ENCODE results near the gene ZNF791. TPM values are rescaled to one million over a fixed set of nuclear protein-coding genes. Genes with fewer than 3 reads are reported as not detected.
"Not testable (repeated sequence)": the region's sequence is repeated elsewhere in the genome, so short reads cannot be mapped to it uniquely, and the experiment has no call there.

Gene ZNF791
- total and polyA plus RNA-seq, 3 experiments from 2014 or later = 21.3 to 23.8 (median 23.6) TPM

DNA sequence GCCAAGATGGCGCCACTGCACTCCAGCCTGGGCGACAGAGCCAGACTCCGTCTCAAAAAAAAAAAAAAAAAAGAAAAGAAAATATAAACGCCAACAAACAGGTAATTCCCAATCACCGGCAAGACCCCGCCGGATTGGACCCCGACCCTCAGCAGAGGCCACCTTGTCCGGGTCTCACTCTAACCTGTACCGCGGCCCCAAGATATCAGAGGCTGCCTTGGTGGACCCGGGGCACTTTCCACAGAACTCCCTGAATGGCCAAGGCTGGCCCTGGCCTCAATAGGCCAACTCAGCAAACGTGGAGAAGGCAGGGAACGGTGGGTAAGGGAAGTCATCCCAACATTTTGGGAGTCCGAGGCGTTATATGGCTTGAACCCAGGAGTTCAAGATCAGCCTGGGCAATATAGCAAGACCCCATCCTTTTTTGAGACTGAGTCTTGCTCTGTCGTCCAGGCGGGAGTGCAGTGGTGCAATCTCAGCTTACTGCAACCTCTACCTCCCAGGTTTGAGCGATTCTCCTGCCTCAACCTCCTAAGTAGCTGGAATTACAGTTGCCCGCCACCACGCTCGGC is 28.0 kb downstream of the ZNF791 start:
- peaks cover 0 to 2% (median 2%) of the 10 kb centered on the region in 3 donors for H3K36me3 Mint-ChIP-seq
- peaks cover 12 to 18% (median 14%) of the 10 kb centered on the region in 3 donors for H3K4me1 Mint-ChIP-seq
- CTCF ChIA-PET = interaction anchor here (2.9 kb wide), 1 partner anchor 34 kb away, joined by 15 read pairs; no protein-coding TSS in a partner anchor

DNA sequence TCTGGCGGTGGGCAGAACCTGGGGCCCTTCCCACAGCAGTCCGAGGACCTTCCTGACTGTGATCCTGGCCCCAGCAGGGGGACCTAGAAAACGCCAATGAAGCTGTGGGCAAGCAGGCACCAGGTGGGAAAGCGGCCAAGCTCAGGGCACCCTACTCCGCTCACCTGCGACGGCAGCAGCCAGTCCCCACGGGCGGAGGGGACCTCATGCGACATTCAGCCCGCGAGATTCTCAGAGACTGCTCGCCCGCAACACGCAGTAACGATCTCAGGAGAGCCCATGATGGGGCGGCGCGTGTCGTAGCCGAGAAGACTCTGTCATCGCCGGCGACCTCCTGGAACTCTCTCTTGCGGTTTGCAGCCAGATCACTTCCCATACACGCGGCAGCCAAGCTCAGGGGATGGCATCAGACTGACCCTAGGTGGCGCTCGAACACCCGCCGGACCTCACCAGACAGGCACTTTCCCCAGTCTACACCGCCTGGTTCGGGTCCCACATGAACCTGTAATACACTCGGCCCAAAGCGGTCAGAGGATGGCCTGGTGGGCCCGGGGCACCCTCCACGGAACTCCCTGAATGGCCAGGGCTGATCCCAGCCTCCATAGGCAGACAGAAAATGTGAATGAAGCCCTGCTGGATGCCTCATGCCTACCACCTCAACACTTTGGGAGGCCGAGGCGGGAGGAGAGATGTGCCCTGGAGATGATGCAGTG is 29.3 kb downstream of the ZNF791 start:
- H3K4me3 ChIP-seq (ENCODE audit: low read length) = peak overlapping the region; percentile 45
- no peak overlapping the region for H3K27ac ChIP-seq (ENCODE audit: low read depth, low read length)
- no peaks in the 10 kb centered on the region for H3K9me3 ChIP-seq (ENCODE audit: low read length)
- Mint-ChIP-seq H3K9me3 (no peaks in the 10 kb centered on the region), H3K36me3 (peaks cover 0 to 4% (median 2%) of the 10 kb centered on the region in 3 donors), H3K4me1 (peaks cover 11 to 17% (median 12%) of the 10 kb centered on the region in 3 donors), H3K27me3 (peaks cover 0 to 1% of the 10 kb centered on the region in 2 donors), H3K4me3 (peak overlapping the region; percentile 46 to 87 (median 77)), H3K27ac (peak overlapping the region in 7 of 8 donors; percentile 4 to 92 (median 73))
- H3K36me3 ChIP-seq (ENCODE audit: insufficient read depth, low read length) = no peaks in the 10 kb centered on the region
- no peaks in the 10 kb centered on the region for H3K27me3 ChIP-seq (ENCODE audit: insufficient read depth, low read length, poor library complexity, severe bottlenecking)
- peaks cover 11% of the 10 kb centered on the region for H3K4me1 ChIP-seq (ENCODE audit: insufficient read depth, low read length)
- CTCF ChIA-PET = interaction anchor here (0.5 to 2.9 kb wide), 23 partner anchors 8 to 874 kb away, joined by 3 to 21 read pairs (median 3); partner anchors contain the start of genes DHPS, MAN2B1, WDR83 and ZNF490
- POLR2A ChIA-PET = interaction anchor here (1.3 kb wide), 1 partner anchor 26 kb away, joined by 5 read pairs; the partner anchor contains the start of genes MAN2B1 and WDR83
- peak; percentile 69 to 84 (median 73) for DNase-seq

More for the DNA sequence above, 28.0 kb downstream of the ZNF791 start:
- Histone ChIP-seq H3K27ac (ENCODE audit: low read depth, low read length) (no peak overlapping the region), H3K4me1 (ENCODE audit: insufficient read depth, low read length) (peaks cover 11% of the 10 kb centered on the region), H3K36me3 (ENCODE audit: insufficient read depth, low read length) (no peaks in the 10 kb centered on the region), H3K4me3 (ENCODE audit: low read length) (no peak overlapping the region), H3K9me3 (ENCODE audit: low read length) (no peaks in the 10 kb centered on the region), H3K27me3 (ENCODE audit: insufficient read depth, low read length, poor library complexity, severe bottlenecking) (no peaks in the 10 kb centered on the region)
- H3K4me3 Mint-ChIP-seq = no peak overlapping the region
- no peak for DNase-seq
- no peaks in the 10 kb centered on the region for H3K9me3 Mint-ChIP-seq
- no peak overlapping the region for H3K27ac Mint-ChIP-seq
- H3K27me3 Mint-ChIP-seq = peaks cover 0 to 1% of the 10 kb centered on the region in 2 donors
- POLR2A ChIA-PET = no interaction called here

DNA sequence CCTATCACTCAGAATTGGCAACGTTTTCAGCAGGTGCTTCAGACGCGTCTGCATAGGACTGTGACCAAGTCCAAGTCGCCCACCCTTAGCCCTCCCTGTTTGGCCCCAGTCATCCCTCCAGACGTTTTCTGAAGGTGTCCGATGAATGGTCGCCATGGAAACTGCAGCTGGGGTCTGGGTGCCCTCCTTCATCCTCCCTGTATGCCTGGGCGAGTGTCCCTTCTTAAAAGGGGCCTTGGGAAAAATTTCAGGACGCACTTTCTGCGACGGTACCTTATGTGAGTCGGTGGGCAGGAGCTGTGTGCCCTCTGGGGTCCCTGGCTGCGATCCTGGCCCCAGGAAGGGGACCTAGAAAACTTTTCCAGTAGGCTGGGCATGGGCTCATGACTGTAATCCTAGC is 30.7 kb downstream of the ZNF791 start:
- DNase-seq = no peak
- Histone ChIP-seq H3K9me3 (ENCODE audit: low read length) (no peaks in the 10 kb centered on the region), H3K36me3 (ENCODE audit: insufficient read depth, low read length) (no peaks in the 10 kb centered on the region), H3K27me3 (ENCODE audit: insufficient read depth, low read length, poor library complexity, severe bottlenecking) (no peaks in the 10 kb centered on the region), H3K4me1 (ENCODE audit: insufficient read depth, low read length) (peaks cover 11% of the 10 kb centered on the region), H3K27ac (ENCODE audit: low read depth, low read length) (no peak overlapping the region), H3K4me3 (ENCODE audit: low read length) (no peak overlapping the region)
- H3K27me3 Mint-ChIP-seq = peaks cover 0 to 1% of the 10 kb centered on the region in 2 donors
- peaks cover 0 to 9% (median 2%) of the 10 kb centered on the region in 3 donors for H3K36me3 Mint-ChIP-seq
- H3K4me1 Mint-ChIP-seq = peaks cover 8 to 12% (median 9%) of the 10 kb centered on the region in 3 donors
- no peak overlapping the region for H3K27ac Mint-ChIP-seq
- ChIA-PET POLR2A (no interaction called here), CTCF (interaction anchor here (0.7 to 1.1 kb wide), 2 partner anchors 14 to 32 kb away, joined by 3 to 4 read pairs; no protein-coding TSS in a partner anchor)
- no peaks in the 10 kb centered on the region for H3K9me3 Mint-ChIP-seq
- no peak overlapping the region for H3K4me3 Mint-ChIP-seq

DNA sequence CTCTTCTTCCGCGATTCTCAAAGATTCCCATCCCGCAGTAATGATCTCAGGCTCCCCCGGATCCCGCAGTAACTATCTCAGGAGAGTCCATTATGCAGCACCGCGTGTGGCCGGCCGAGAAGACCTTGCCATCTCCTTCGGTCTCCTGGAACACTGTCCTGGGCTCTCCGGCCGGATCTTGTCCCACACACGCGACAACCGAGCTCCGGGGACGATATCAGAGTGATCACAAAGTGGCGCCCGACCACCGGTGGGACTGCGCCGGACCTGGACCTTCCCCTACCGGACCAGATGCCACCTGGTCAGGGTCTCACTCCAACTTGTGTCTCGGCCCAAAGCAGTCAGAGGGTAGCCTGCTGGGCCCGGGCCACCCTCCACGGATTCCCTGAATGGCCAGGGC is 31.8 kb downstream of the ZNF791 start:
- H3K4me3 ChIP-seq (ENCODE audit: low read length) = no peak overlapping the region
- peaks cover 8 to 9% (median 9%) of the 10 kb centered on the region in 3 donors for H3K4me1 Mint-ChIP-seq
- POLR2A ChIA-PET = no interaction called here
- no peaks in the 10 kb centered on the region for H3K9me3 Mint-ChIP-seq
- no peak overlapping the region for H3K27ac Mint-ChIP-seq
- peaks cover 0 to 1% of the 10 kb centered on the region in 2 donors for H3K27me3 Mint-ChIP-seq
- H3K9me3 ChIP-seq (ENCODE audit: low read length) = no peaks in the 10 kb centered on the region
- peak overlapping the region in 1 of 7 donors; percentile 12 for H3K4me3 Mint-ChIP-seq
- H3K27ac ChIP-seq (ENCODE audit: low read depth, low read length) = no peak overlapping the region
- peaks cover 11% of the 10 kb centered on the region for H3K4me1 ChIP-seq (ENCODE audit: insufficient read depth, low read length)
- H3K27me3 ChIP-seq (ENCODE audit: insufficient read depth, low read length, poor library complexity, severe bottlenecking) = no peaks in the 10 kb centered on the region
- H3K36me3 Mint-ChIP-seq = peaks cover 0 to 12% (median 2%) of the 10 kb centered on the region in 3 donors
- H3K36me3 ChIP-seq (ENCODE audit: insufficient read depth, low read length) = no peaks in the 10 kb centered on the region
- CTCF ChIA-PET = interaction anchor here (1.1 kb wide), 1 partner anchor 39 kb away, joined by 3 read pairs; no protein-coding TSS in a partner anchor
- DNase-seq = no peak

DNA sequence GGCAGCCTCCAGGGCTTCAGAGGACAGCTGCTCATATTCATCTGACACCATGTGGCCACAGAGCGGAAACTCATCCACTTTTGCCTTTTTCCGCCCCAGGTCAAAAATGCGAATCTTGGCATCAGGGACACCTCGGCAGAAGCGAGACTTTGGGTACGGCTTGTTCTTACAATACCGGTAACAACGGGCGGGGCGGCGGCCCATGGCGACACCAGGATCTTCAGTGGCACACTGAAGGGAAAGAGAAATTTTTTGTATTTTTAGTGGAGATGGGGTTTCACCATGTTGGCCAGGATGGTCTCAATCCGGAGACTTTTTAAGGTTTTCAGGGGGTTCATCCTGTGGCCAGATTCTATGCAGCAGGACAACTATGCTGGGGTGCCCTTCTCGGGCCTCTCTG is 33.0 kb downstream of the ZNF791 start:
- H3K9me3 Mint-ChIP-seq; H3K9me3 ChIP-seq (ENCODE audit: low read length); H3K27ac Mint-ChIP-seq; H3K4me3 Mint-ChIP-seq; CTCF ChIA-PET; H3K4me1 Mint-ChIP-seq; H3K36me3 ChIP-seq (ENCODE audit: insufficient read depth, low read length); POLR2A ChIA-PET; H3K4me3 ChIP-seq (ENCODE audit: low read length); DNase-seq; H3K27me3 ChIP-seq (ENCODE audit: insufficient read depth, low read length, poor library complexity, severe bottlenecking); H3K27me3 Mint-ChIP-seq; H3K27ac ChIP-seq (ENCODE audit: low read depth, low read length): not testable (repeated sequence)
- peaks cover 0 to 12% (median 2%) of the 10 kb centered on the region in 3 donors for H3K36me3 Mint-ChIP-seq
- H3K4me1 ChIP-seq (ENCODE audit: insufficient read depth, low read length) = peaks cover 11% of the 10 kb centered on the region

- H3K4me1 ChIP-seq (ENCODE audit: insufficient read depth, low read length) = no peaks in the 10 kb centered on the region
- Mint-ChIP-seq H3K4me1 (no peaks in the 10 kb centered on the region), H3K27me3 (peaks cover 0 to 1% of the 10 kb centered on the region in 2 donors), H3K36me3 (peaks cover 0 to 21% (median 5%) of the 10 kb centered on the region in 3 donors), H3K27ac (peak overlapping the region in 3 of 8 donors; percentile 51 to 62 (median 60)), H3K4me3 (no peak overlapping the region), H3K9me3 (no peaks in the 10 kb centered on the region)
- H3K9me3 ChIP-seq (ENCODE audit: low read length) = no peaks in the 10 kb centered on the region
- H3K36me3 ChIP-seq (ENCODE audit: insufficient read depth, low read length) = peaks cover 6% of the 10 kb centered on the region
- H3K27ac ChIP-seq (ENCODE audit: low read depth, low read length) = no peak overlapping the region
- CTCF ChIA-PET = no interaction called here
- POLR2A ChIA-PET = no interaction called here
- DNase-seq = no peak
- no peaks in the 10 kb centered on the region for H3K27me3 ChIP-seq (ENCODE audit: insufficient read depth, low read length, poor library complexity, severe bottlenecking)
- H3K4me3 ChIP-seq (ENCODE audit: low read length) = no peak overlapping the region
These were observed 35.8 kb downstream of the ZNF791 start for GRCh38 chr19:12646551-12646950.

GRCh38 chr19:12647047-12647446 is 36.3 kb downstream of the ZNF791 start:
- Histone ChIP-seq H3K27ac (ENCODE audit: low read depth, low read length) (no peak overlapping the region), H3K9me3 (ENCODE audit: low read length) (no peaks in the 10 kb centered on the region), H3K4me3 (ENCODE audit: low read length) (no peak overlapping the region), H3K4me1 (ENCODE audit: insufficient read depth, low read length) (no peaks in the 10 kb centered on the region), H3K27me3 (ENCODE audit: insufficient read depth, low read length, poor library complexity, severe bottlenecking) (no peaks in the 10 kb centered on the region), H3K36me3 (ENCODE audit: insufficient read depth, low read length) (peaks cover 10% of the 10 kb centered on the region)
- Mint-ChIP-seq H3K4me3 (no peak overlapping the region), H3K9me3 (no peaks in the 10 kb centered on the region), H3K27me3 (peaks cover 0 to 1% of the 10 kb centered on the region in 2 donors), H3K27ac (no peak overlapping the region), H3K36me3 (peaks cover 0 to 25% (median 5%) of the 10 kb centered on the region in 3 donors), H3K4me1 (no peaks in the 10 kb centered on the region)
- ChIA-PET CTCF (no interaction called here), POLR2A (no interaction called here)
- DNase-seq = no peak

DNA sequence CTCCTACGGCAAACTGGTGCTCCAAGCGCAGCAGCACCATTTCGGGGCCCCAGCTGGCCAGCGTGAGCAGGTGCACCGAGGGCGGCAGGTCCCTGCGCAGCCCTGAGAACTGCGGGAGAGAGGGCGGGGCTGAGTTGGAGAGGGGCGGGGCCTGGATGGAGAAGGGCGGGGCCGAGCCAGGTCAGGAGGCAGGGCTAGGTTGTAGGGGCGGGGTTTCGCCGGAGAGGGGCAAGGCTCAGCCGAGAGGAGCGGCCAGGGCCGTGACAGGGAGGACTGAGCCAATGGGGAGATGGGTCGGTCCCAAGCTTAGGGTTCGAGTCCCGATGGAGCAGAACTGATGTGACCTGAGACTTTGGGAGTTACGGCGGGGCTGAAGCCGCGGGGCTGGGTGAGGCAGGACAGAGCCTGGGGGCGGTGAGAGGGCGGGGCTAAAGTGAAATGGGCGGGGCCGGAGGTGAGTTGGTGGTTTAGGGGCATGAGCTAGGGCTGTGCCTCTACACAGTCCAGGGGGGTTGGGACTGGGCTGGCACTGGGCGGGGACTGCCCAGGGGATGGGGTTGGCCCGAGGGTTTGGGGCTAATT is 36.9 kb downstream of the ZNF791 start:
- ChIA-PET CTCF (interaction anchor here (0.8 kb wide), 1 partner anchor 24 kb away, joined by 3 read pairs; no protein-coding TSS in a partner anchor), POLR2A (no interaction called here)
- peak in 1 of 5 donors; percentile 29 for DNase-seq
- Histone ChIP-seq H3K4me1 (ENCODE audit: insufficient read depth, low read length) (no peaks in the 10 kb centered on the region), H3K27ac (ENCODE audit: low read depth, low read length) (no peak overlapping the region), H3K36me3 (ENCODE audit: insufficient read depth, low read length) (peaks cover 10% of the 10 kb centered on the region), H3K9me3 (ENCODE audit: low read length) (no peaks in the 10 kb centered on the region), H3K27me3 (ENCODE audit: insufficient read depth, low read length, poor library complexity, severe bottlenecking) (no peaks in the 10 kb centered on the region), H3K4me3 (ENCODE audit: low read length) (no peak overlapping the region)
- Mint-ChIP-seq H3K9me3 (no peaks in the 10 kb centered on the region), H3K4me3 (no peak overlapping the region), H3K27ac (peak overlapping the region in 1 of 8 donors; percentile 50), H3K36me3 (peaks cover 0 to 27% (median 5%) of the 10 kb centered on the region in 3 donors), H3K4me1 (no peaks in the 10 kb centered on the region), H3K27me3 (no peaks in the 10 kb centered on the region)
